LHCN-M2 (cell line): ENCODE measurements around the gene GRIN3B. TPM values are rescaled to one million over a fixed set of nuclear protein-coding genes. Genes with fewer than 3 reads are reported as not detected.
"Not testable (repeated sequence)": the region's sequence is repeated elsewhere in the genome, so short reads cannot be mapped to it uniquely, and the experiment has no call there.

ENCODE experiments used
- DNase-seq: peaks from one replicate; pipeline ENCODE4 v3.0.0-alpha.2; 2012; ENCODE audit warnings: low read depth
- total RNA-seq: library from RNA; depleted of rRNA; stranded (reverse); fragments of >200 nt; gene quantifications from 2 replicates; pipeline ENCODE4 v1.2.3, GENCODE V29; 2014

The GRIN3B gene
- total RNA-seq, 1 experiment from 2014 or later, result 0.11 TPM

DNA sequence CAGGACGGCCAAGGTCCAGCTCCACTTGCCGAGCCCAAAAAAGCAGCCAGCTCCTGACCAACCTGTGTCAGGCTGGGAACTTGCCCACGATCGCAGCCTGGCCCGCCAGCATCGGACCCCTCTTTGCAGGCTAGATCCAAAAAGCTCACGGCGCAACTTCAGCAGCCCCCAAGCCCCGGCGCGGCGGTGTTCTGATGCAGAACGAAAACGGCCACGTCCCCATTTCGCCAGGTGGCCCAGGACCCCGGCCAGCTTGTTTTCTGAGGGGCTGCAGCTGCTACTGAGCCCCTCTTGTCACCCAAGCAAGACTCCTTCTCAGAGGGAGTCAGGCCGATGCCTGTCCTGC, 19.4 kb downstream of the GRIN3B start:
- no peak for DNase-seq

DNA sequence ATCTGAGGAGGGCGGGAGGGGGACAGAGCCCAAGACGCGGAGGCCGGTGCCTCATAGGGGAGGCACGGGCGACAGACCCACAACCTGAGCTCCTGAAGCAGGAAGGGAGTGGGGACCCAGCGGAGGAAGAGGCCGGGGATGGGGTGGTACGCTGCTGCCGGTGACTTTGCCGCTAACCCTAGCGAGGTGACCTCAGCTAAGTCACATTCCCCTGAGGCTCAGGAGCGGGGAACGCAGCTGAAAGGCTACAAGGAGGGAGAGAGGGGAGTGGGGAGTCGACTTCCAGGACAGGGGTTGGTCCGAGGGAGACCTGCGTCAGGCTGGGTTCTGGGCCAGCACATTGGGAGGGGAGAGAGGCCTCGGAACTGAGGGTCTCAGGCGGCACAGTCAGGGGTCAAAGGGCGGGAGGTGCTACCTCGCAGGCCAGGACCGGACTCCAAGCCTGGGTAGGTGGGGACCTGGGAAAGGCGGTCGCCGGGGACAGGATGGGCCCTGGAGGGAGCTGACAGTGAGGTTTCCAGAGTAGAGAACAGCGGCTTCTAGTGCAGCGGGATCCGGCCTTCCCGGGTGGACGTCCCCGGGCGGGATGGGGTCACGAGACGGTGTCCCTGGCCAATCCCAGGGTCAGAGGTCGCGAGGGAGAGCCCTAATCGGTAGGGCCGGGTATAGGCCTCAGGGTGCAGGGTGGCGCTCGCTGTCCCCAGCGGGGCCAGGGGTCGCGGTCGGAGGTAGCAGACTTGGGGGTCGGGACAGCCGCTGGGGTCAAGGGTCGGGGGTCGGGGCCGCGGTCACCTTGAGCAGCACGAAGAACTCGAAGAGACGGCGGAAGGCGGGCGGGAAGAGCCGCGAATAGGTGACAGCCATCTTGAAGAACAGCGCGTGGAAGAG, 20.0 kb downstream of the GRIN3B start:
- no peak for DNase-seq

DNA sequence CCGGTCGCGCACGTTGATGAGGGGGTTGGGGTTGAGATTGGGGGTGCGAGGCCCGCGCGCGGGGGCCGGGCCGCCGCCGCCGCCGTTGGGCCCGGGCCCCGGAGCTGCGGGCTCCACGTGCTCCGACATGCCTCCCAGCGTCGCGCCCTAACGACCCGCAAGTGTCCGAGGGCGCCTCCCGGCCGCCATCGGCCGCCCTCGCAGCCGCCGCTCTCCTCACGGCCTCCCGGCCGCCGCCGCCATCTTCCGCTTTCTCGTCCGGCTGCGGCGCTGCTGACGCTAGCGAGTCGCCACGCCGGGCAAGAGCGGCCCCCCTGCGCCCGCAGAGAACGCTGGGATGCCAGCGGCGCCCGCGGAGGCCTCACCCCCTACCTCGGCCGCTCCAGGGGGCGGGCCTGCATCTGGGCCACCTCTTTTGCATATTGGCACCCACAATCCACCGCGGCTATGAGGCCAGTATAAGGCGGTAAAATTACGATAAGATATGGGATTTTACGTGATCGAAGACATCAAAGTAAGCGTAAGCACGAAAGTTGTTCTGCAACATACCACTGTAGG, 20.7 kb downstream of the GRIN3B start, which contains the start of gene TMEM259:
TMEM259 (minus strand) TSS at position 256 of the 558 bp plus-strand sequence; CDS start at position 129, 127 bp downstream.
- DNase-seq, result peak; percentile 95

DNA sequence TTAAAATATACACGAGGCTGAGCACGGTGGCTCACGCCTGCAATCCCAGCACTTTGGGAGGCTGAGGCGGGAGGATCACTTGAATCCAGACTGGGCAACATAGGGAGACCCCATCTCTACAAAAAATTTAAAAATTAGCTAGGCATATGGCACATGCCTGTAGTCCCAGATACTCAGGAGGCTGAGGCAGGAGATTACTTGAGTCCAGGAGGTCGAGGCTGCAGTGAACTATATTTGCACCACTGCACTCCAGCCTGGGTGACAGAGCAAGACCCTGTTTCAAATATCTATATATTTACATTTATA, 23.6 kb downstream of the GRIN3B start:
- DNase-seq, result not testable (repeated sequence)

DNA sequence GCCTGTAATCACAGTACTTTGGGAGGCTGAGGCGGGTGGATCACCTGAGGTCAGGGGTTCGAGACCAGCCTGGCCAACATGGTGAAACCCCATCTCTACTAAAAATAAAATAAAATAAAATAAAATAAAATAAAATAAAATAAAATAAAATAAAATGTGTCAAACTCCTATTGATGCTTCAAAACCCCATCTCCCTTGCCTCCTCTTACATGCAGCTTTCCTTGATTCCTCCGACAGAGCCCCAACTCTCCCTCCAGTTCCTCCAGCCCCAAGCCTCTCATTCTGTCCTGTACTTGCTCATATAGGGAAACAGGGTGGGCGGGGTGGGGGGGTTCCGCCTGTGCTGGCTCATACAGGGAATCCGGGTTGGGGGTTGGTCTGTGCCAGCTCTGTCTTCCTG, 24.9 kb downstream of the GRIN3B start:
- not testable (repeated sequence) for DNase-seq

DNA sequence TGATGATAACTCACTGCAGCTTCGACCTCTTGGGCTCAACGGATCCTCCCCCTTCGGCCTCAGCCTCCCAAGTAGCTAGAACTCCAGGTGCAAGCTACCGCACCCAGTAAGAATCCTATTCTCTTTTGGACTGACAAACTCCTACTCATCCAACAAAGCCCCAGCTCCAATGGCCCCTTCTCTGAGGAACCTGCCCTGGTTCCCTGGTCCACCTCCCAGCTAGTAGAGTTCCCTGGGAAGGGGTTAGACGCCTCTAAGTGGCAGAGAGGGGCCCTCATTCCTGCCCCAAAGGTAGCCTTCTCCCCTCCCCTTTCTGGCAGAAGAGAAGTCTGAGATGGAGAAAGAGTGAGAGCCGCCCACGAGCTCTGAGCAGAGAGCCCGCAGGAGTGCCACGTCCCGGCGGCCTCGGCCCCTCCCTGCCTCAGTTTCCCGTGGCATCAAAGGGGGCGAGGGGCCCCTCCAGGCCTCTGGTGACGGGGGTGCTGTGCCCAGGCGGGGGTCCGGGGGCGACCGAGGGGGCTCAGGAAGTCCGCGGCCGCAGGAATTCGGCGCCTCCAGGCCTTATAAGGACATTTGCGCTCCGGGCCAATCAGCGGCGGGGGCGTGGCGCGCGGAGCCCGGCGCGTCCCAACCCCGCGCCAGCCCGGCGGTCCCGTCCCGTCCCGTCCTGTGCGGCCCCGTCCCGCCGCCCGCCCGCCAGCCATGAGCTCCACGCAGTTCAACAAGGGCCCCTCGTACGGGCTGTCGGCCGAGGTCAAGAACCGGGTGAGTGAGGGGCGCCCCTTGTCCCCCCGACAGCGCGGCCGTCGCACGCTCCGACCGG, 26.0 kb downstream of the GRIN3B start, which contains the start of gene CNN2:
CNN2 (plus strand) TSS at position 649 of the 823 bp plus-strand sequence; CDS start at position 703, 54 bp downstream.
- peak; percentile 59 for DNase-seq

DNA sequence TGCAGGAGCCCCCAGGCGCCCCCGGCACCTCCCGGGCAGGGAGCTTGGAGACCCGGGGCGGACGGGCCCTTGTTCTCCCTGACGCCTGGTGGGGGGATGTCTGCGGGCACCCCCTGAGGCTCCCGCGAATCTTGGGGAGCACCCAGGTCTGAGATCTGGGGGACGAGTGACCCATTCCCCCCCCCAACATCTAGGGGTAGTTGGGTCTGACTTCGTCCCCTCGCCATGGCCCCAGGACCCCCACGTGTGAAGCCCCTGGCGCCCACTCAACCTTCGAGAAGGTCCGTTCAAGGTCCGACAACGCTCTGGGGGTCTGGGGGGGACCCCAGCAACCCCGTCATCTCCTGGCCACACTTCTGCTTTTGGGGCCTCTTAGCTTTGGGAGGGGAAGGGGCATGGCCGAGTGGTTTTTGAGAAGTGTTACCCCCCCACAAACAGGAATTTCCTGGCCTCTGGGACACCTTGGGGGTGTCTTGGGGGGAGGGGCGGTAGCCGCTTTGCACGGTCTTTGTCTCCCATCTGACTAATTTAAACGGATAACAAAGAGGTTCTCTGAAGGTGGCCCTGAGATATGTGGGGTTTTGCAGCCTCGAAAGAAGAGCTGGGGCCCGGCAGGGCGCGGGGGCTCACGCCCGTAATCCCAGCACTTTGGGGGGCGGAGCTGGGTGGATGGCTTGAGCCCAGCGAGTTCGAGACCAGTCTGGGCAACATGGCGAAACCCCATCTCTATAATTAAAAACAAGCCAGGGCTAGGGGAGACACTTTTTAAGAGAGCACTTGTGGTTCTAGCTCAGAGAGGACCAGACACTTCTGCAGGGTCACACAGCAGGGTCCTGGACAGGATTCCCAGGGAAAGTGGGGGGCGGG, 26.8 kb downstream of the GRIN3B start:
- DNase-seq, result peak; percentile 48

DNA sequence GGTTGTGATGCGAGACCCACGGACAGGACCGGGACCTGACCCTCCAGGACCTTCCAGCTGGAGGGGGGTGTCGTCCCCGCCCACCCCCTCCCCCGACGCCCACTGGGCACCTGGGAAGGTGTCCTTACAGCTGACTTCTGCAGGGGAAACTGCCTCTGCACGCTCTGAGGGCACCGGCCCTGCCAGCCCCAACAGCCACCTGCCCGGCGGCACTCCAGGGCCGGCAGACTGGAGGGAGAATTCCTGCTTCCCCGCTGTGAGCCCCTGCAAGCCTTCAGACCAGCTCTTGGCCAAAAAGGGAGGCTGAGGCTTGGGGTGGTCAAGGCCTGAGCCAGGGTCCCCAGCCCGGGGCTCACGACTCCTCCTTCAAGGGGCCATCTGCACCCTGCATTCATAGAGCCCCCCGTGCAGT, 27.4 kb downstream of the GRIN3B start:
- DNase-seq, result no peak

DNA sequence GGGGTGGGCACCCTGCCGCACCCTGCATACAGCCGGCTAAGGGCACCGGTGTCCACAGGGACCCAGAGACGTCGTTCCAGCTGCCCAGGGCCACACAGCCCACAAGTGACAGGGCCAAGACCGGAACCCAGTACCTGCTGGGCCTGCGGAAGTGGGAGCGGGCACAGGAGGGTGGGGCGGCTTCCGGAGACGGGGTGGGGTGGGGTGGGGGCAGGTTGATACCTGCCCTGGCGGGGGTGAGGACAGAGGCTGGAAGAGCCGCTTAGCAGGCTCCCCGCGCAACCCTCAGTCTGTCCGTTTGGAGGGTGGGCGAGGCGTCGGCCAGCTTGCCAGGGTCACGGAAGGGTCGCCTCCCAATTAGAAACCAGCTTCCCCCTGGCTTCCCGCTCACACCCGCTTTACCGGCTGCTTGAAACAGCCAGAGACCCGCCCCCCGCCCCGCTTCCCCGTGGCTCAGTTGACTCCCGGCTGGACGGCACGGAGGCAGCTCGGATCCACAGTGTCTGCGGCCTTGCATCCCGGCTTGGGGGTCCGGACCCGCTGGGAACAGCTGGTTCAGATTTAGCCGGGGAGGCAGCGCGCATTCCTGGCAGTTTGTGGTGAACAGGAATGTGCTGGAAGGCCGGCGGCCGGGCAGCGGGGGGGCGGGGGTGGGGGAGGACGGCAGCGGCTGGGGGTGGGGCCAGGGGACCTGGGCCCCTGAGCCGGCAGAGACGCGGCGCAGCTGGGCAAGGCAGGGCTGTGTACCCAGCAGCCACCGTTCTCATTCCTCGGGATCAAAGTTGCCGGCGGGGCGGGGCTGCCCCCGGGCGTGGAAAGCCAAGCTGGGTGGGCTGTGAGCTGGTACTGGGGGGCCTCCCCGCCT, 28.1 kb downstream of the GRIN3B start:
- DNase-seq, result peak; percentile 96

DNA sequence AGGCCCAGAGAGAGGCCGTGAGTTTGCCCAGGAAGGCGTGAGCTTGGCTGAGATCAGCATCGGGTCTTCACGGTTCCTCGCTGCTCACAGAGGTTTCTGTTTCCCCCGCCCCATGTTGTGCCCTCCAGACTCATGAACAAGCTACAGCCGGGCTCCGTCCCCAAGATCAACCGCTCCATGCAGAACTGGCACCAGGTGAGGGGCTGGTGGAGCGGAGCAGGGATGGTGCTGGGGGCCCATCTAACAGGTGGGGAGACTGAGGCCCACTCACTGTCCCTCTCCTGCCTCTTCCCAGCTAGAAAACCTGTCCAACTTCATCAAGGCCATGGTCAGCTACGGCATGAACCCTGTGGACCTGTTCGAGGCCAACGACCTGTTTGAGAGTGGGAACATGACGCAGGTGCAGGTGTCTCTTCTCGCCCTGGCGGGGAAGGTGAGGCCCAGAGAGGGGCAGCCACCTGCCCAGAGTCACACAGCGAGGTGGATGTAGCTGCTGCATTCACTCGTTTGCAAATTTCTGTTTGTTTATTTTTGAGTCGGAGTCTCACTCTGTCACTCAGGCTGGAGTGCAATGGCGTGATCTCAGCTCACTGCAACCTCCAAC, 32.1 kb downstream of the GRIN3B start:
- DNase-seq, result no peak

DNA sequence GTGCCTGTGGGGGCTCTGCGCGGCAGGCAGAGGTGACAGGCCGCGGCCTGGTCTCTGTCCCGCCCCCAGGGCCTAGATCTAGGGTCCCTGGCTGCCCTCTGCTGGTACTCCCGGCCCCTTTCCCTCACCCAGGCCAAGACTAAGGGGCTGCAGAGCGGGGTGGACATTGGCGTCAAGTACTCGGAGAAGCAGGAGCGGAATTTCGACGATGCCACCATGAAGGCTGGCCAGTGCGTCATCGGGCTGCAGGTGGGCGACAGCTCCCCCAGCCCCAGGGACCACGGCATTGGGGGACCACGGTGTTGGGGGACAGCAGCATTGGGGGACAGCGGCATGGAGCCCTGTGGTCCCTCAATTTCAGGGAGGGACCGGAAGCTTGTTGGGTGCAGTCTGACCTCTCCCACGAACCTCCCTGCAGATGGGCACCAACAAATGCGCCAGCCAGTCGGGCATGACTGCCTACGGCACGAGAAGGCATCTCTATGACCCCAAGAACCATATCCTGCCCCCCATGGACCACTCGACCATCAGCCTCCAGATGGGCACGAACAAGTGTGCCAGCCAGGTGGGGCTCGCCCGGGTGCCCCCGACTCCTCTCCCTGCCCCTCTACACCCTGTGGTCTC, 35.9 kb downstream of the GRIN3B start:
- no peak for DNase-seq

DNA sequence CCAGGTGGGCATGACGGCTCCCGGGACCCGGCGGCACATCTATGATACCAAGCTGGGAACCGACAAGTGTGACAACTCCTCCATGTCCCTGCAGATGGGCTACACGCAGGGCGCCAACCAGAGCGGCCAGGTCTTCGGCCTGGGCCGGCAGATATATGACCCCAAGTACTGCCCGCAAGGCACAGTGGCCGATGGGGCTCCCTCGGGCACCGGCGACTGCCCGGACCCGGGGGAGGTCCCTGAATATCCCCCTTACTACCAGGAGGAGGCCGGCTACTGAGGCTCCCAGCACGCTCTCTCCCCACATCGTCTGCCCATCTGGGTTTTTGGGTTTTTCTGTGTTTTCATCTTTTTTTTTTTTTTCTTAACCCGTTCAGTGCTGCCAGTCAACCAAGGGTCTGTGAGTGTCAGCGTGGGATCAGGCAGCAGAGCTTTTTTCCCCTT, 37.4 kb downstream of the GRIN3B start:
- DNase-seq, result no peak

DNA sequence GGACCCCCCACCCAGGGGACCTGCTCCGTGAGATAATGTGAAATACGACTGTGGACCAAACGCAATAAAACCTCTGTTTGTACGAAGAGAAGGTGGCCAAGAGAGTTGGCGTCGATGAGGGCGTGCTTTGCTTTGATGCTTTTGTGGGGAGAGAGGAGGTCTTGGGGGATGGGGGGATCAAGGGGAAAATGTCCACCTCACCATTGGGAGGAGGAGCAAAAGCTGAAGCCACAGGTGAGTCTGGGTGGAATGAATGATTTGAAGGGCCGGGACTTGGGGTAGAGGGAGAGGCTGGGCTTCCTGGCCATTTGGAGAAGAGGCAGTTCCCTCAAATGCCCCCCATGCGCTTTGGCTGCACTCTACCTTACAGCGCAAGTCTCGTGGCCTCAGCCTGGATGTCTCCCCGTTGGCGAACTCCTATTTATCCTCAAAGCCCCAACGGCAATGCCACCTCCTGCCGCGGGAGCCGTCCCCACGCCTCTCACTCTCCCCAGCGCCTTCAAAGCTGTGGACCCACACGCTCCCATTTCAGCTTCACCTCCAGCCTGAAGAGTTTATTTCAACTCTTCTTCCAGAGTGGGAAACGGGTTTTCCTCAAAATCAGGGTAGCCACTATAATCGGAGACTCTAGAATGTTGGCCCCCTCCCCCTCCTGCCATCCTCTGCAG, 38.9 kb downstream of the GRIN3B start:
- no peak for DNase-seq

DNA sequence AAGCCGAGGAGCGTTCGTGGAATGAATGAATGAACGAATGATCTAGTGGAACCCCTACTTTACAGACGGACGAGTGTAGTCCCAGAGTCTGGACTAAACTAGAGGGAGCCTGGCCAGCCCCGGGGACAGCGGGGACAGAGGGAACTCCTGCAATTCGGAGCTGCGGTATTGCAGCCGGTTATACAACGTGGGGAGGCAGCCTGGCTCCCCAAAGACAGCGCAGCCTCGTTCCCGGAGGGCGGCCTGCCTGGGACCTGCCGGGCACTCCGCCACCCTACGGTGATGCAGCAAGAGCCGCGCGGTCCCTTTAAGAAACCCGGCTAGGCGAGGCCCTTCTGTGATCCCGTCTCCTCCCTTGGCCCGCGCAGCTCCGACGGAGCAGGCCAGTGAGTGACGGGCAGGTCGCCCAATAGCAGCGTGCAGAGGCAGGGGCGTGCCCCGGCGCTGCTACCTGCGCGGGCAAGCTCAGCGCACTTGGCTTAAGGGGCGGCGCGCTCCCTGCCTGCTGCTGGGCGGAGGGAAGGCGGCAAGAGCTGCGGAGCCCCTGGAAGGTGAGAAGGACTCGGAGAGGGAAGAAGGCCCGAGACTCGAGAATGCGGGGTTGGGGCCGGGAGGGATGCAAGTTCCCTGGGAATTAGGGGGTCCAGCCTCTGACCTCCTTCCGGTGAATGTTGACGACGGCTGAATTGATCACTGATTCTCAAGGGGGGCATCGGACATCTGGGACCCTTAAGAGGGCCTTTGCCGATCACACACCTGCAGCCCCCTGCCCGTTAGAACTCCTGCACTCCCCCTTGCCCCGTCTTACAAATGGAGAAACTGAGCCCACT, 39.6 kb downstream of the GRIN3B start, which contains the start of gene ABCA7:
ABCA7 (plus strand) TSS at position 462 of the 830 bp plus-strand sequence. CDS start 1,255 bp downstream, outside the sequence.
- peak; percentile 92 for DNase-seq

DNA sequence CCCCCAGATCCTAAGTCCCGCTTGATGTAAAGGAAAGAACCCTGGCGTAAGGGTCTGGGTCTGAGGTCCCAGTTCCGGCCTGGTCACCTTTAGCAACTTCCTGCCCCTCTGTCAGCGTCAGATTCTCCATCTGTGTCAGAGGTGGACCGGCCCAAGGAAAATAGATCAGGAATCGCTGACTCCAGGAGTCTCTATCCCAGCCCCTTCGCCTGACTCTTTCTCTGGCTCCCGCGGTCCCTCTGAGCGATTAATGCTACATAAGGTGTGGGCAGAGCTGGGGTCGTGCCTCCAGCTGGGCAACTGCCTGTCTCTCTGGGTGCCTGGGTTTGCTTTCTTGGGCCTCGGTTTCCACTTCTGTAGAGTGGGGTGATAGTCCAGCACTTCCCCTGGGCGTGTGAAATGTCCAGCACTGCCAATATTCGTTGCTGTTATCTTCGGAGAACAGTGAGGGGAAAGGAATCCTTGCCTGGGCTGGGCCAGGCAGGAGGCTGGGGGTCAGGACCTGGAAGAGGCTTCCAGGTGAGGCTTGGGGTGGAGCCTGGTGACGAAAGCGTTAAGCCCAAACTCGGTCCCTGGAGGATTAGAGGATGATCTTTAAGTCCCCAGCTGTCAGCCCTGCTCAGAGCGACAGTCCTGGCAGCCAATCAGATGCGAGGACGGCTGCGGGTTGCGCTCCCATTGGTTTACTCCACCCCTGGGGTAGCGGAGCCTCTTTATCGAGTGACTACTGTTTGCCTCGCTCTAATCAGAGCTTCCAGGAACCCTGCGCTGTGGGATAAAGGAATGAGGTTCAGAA, 40.5 kb downstream of the GRIN3B start:
- DNase-seq, result peak; percentile 96

DNA sequence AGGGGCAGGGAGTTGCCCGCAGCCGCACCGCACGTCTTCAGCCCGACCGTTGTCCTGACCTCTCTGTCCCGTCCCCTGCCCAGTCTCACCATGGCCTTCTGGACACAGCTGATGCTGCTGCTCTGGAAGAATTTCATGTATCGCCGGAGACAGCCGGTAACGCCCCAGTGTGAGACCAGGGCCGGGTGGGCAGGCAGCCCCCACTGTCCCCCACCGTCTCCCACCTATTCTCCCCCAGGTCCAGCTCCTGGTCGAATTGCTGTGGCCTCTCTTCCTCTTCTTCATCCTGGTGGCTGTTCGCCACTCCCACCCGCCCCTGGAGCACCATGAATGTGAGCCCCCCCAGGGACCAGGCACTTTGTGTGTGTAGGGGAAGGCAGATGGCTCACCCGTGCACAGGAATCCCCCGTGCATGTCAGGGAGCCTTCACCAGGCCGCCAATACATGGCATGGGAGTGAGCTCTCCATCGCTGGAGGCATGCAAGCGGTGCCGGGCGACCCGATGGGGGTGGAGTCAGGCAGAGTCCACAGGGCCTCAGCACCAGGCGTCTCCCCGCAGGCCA, 41.1 kb downstream of the GRIN3B start:
- no peak for DNase-seq
